ENCODE measurements around the gene GPR176.

Gene GPR176

DNA sequence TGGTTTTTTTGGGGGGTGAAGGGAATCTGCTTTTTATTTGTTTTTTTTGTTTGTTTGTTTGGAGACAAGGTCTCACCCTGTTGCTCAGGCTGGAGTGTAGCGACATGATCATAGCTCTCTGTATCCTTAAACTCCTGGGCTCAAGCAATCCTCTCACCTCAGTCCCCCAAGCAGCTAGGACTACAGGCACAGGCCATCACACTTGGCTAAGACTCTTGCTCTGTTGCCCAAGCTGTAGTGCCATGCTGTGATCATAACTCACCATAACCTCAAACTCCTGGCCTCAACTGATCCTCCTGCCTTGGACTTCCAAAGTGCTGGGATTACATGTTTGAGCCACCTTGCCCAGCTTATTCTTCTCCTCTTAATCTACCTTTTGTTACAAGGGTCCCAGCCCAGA, 31.8 kb downstream of the GPR176 start:
- DNase-seq: no peak

DNA sequence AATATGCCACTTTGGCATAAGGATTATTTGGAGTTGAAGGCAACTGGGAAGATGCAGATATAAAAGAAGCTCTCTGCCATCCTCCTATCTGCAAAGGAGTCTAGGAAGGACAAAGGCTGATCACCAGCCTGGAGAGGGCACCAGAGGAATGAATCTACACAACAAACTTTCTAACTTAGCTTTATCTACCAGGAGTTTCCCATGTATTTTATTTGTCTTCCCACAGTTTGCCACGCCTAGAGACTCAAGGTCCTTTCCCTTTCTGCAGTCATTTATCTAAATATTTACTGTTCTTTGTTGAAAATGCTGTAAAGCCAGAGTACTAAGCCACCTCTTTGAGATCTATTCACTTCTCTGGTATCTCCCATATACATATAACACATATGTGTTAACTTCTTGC, 32.2 kb downstream of the GPR176 start:
- peak; percentile 24 for DNase-seq

DNA sequence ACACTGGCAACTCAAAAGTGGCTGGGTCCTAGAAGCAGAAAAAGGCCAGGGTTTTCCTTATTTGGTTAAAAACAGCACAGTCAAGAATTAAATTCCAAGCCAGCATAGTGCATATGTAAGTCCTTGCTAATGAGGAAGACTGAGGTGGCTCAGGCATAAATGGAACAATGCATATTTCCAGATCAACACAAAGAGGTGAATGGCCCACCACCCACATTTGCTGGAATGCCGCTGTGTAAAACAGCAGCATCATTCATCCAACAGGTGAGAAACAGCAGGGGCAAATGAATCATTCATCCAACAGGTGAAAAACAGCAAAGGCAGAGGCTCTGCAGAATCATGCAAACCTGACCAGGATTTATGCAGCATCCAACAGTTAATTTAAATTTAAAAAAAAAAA, 32.9 kb downstream of the GPR176 start:
- DNase-seq: no peak

DNA sequence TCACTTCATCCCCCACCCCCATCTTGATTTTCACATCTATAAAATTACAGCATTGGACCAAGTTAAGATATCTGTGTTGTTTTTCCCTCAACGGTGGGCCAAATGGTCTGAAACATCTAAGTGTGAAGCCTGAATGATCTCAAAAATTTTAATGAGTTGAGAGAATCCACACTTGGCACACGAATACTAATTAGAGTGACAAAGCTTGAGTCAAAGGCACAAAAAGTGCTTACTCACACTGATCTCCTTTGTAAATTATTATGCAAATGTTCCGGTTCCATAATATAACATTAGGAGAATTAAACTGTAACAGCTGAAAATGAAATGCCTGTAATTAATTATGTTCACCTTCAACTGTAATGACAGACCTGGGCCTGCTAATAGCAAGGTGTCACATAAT, 33.6 kb downstream of the GPR176 start:
- DNase-seq: no peak

DNA sequence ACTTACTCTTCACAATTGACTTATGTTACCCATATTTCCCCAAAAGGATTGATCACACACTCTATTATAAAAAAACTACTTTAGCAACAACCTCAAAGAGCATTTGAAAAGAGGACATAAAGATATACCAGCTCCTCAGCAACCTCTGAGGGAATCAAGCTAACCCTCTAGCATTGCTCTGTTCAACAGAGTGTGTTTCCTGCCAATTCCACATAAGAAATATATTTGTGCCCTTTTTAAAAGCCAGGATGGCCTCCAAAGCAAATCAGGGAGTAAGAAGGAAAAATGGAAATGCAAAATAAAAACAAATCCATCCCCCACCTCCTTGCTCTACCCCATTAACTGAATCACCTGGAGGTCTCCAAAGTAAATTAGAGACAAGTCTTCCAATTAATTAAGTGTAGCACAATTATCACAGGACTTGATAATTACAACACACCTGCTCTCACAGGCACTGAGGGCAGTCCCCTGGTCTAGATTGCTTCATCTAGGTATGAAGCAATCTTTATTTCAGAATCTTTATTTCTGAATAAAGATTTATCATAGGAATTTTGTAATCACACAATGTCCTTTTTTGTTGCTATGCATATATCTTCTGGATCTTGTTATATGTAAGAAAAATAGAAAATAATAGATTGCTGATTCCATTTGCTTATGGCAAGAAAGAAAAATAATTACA, 34.8 kb downstream of the GPR176 start:
- no peak for DNase-seq

DNA sequence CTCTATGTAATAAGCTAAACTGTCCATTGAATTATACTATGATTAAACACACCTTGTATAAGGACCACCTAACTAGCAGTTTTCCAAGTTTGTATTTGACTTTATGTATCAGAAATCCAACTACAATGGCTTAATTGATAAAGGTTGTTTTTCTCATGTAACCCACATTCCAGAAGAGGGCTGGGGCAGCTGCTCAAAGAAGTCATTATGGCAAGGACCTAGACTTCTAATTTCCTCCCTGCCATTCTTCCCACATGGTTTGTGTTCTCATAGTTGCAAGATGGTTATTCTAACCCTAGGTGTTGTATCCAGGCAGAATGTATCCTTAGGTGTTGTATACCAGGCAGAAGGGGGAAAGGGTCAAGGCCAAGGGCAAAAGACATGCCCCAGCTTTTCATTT, 35.7 kb downstream of the GPR176 start:
- no peak for DNase-seq

DNA sequence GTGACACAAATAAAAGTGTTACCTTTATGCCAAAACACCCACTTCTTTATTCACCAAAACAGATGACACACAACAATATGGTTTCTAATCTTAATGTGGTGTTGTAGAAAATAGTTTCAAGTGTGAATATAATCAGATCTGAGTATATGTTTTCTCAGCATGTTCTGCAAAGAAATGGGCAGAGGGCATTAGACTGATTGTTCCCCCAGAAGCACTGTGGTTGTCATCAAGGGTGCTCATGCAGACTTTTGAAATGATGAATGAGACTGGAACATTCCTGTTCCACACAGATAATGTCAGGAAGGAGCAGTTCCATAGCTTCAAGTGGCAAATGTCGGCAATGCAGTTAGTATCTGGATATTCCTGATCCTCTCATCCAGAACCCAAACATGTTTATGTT, 37.5 kb downstream of the GPR176 start:
- no peak for DNase-seq

DNA sequence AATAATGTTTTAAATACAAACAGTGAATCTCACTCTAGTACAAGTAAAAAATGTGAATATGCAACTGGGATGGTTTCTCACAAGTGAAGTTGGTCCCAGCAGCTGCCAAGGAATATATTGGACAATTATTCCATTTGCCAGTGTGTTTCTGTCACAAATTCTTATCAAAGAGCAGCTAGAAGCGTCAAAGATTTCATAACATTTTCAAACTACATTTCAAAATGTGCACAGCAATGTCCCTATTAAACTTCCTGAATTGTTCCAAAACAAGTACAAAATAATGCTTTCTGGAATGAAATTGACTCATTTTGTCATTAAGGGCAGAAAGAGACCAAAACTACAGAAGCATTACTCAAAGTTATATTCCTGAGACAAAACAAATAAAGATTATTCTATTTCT, 38.3 kb downstream of the GPR176 start:
- DNase-seq: no peak

DNA sequence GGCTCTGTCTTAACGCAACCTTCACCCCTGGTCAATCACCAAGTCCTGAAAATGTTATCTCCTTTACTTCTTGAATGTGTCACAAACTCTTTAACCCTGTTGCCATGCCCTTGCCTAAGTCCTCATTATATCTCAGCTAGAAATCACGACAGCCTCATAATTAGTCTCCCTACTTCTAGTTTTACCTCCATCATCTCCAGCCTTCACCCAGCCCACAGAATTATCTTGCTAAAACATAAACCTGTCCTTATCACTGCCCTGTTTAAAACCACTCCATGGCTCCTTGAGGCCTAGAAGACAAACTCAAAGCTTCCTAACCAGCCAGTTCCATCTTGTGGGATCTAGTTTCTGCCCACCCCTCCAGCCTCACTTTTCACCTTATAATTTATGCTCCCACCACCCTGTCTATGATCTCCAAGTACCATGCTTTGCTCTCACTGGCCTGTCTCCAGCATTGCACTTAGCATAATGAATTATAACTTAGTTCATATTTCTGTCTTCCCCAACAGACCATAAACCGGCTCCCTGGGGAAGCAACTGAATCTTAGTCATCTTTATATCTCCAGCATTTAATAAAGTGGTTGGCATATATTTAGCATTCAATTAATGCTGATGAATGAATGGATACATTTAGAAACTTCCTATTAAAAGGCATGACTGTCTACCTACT, 39.2 kb downstream of the GPR176 start:
- DNase-seq: no peak

DNA sequence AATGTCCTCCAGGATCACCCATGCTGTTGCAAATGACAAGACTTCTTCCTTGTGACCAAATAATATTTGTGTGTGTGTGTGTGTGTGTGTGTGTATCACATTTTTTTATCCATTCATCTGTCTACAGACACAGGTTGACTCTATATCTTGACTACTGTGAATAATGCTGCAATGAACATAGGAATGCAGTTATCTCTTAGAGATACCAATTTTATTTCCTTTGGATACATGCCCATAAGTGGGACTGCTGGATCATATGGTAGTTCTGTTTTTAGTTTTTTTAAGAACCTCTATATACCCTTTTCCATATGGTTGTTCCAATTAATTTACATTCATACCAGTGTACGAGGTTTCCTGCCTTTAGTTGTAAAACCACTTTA, 41.7 kb downstream of the GPR176 start:
- DNase-seq: no peak

DNA sequence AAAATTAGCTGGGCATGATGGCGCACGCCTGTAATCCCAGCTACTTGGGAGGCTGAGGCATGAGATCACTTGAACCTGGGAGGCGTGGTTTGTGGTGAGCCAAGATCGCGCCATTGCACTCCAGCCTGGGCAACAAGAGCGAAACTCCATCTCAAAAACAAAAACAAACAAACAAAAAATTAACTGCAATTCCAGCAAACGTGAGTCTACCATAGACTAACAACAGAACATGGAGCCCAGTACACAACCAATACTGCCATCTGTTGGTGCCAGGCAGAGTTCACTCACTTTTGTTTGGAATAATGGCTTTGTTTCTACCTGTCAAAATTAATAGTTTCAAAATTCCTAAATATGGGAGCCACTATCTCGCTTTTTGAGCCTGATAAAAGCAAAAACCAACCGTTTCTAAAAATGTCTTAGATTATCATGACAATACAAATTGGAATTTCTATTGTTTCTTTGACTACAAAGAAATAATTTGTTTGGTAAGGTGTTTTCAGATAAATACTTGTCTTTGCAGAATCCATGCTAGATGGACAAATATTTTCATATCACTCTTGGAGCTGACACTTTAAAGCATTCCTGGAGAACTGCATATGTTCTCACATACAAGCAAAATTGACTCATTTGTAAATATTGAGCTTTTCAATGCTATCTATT, 45.0 kb downstream of the GPR176 start:
- DNase-seq: no peak

DNA sequence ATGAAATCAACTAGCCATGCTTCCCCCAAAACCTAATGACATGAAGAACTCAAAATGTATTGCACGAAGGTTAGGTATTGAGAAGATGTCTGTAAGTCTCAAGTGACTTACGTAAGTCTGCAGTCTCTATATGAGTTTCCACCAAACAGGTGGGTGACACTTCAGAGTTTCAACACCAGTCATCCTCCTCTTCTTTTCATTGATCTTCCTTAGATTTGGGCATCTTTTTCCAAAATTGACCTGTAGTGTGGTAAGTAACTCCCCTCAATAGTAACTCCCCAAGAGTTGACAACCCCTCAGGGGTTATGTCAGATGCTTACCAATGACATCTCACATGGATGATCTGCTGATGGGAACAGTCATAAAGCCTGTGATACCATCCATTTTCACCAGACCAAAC, 46.1 kb downstream of the GPR176 start:
- no peak for DNase-seq

DNA sequence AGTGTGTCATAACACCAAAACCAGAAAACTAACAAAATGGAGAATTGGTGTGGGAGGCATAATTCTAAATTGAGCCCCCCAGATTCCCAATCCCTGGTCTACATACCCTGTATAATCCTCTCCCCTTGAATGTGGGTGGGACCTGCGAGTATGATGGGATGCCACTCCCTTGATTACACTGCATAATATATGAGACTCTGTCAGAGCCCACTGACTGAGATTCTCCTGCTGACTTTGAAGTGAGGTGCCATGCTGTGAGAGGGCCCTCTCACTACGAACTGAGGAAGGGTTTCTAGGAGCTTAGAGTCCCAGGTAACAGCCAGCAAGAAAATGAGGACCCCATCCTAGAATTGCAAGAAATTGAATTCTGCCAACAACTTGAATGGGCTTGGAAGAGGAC, 49.5 kb downstream of the GPR176 start:
- no peak for DNase-seq

DNA sequence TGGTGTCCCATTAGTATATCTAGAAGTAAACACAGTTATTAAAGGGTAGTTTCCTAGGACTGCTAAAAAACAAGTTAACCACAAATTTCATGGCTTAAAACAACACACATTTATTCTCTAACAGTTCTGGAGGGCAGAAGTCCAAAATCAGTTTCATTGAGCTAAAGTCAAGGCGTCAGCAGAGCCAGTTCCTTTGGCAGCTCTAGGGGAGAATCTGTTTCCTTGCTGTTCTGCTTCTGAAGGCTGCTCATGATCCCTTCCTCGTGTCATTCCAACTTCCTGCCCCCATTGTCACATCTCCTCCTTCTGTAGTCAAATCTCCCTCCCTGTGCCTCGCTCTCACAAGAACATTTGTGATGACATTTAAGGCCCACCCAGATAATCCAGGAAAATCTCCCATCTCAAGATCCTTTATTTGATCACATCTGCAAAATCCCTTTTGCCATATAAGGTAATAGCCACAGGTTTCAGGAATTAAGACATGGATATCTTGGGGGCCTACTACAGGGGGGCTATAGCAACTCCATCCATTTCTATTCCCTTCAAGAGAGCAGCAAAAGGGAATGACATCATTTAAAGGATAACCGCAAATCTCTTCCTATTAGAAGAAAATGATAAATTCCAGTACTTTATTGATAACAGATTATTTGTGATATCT, 50.1 kb downstream of the GPR176 start:
- DNase-seq: peak; percentile 24

DNA sequence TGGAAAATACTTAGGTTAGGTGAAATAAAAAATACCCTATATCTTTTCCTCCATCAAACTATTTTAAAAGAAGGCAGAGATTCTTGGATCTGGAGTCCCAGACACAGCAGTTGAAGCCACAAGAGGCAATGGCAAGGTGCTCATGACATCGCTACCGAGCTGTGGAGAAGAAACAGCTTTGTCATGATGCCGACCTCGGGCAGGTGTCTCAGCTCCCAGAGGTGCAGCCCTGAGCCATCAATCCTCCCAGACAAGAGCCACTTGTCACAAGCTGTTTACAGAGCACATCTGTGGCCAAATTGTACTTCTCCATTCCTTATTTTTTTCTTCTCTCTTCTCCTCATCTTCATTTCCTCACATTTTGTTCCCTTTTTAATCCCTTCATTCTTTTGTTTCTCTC, 50.8 kb downstream of the GPR176 start:
- DNase-seq: no peak

DNA sequence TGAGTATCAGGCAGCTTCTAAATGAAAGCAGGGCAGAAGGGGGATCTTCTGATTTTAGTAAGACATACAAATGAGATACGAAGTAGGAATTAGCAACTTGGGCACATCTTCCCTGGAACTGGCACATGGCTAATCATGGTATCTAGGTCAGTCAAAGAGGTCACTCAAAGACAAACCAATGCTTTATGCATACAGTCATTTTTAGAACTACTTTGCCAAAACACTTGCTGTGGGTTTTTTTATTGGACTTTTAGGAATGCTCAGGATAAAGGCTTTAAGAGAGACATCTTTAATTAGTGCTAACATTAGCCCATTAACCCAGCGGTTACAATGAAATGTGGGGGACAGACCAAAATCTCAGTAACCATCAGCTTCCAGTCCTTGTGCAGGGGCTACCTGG, 51.7 kb downstream of the GPR176 start:
- DNase-seq: no peak

DNA sequence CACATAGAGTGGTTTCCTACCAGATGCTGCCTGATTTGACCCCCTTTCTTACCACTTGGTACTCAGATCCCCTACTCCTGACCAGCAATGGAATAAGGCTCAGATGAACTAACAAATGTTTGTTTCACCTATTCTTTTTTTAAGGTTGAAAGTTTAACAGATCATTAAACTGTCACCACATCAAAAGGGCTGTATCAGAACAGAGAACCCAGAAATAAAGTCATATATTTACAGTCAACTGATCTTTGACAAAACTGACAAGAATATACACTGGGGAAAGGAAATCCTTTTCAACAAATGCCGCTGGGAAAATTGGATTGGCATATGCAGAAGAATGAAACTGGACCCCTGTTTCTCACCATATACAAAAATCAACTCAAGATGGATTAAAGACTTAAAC, 56.0 kb downstream of the GPR176 start:
- no peak for DNase-seq

DNA sequence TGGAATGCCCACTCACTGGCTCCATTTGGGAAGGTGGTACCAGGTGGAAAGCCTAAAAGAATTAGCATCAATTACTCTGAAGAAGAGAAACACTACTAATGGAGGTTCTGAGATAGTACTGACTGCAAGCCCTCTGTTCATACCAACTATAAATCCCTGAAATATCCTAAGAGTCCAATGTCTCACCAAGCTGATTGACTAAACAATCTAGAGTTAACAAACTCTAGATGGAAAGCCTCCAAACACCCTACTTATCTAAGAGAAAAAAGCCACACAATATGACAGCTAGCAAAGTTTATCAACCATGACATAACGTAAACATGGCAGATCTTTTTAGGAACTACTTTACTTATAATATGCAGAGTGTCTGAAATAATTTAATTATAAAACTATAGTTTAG, 59.2 kb downstream of the GPR176 start:
- no peak for DNase-seq

DNA sequence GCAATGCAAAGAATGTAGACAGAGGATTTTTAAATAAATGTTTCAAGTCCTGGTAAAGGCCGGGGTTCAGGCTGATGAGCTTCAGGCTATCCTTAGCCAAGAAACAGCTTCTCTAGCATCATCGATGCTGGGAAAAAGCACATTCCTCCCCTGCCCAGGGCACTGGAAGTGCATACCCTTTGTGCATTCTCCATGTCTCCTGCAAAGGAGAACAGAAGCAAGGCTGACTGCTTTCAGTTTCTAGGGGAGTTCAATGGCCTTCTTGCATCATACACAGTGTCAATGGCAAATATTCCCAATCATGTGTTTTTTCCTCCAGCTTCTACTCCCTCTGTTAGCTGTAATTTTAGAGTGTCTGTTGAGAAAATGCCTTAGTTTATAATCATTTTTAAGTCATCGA, 59.9 kb downstream of the GPR176 start:
- no peak for DNase-seq

DNA sequence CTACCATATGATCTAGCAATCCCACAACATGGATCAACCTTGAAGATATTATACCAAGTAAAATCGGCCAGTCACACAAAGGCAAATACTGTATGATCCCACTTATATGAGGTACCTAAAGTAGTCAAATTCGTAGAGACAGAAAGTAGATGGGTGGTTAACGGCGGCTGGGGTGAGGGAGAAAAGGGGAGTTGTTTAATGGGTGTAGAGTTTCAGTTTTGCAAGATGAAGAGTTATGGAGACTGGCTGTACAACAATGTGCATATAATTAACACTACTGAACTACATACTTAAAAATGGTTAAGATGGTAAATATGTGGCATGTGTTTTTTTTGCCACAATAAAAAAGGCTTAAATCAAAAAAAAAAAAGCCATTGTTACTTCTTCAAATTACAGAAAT, 60.4 kb downstream of the GPR176 start:
- DNase-seq: no peak

DNA sequence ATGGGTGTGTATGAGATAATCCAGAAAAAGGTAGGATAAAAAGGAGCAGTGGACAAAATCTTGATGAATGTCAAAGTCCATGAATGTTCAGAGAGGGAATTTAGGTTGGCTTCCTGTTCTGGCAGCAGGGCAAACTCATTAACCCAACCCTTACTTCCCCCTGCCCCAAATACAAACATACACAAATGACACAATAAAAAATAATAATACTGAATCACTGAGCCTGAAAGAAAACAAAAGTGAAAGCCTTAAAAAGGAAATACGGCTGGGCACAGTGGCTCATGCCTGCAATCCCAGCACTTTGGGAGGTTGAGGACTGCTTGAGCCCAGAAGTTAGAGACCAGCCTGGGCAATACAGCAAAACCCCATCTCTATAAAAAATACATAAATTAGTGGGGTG, 62.9 kb downstream of the GPR176 start:
- no peak for DNase-seq

DNA sequence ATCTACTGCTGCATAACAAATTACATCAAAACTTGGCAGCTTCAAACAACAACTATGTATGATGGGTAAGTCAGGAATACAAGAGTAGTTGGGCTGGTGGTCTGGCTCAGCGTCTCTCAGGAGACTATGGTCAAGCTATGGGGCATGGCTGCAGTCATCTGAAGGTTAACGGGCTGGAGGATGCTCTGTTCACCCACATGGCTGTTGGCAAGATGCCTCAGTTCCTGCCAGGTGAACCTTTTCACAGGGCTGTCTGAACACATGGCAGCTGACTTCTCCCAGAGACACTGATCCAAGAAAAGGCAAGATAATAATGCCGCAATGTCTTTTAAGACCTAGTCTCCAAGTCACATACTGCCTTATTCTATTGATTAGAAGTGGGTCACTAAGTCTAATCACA, 63.7 kb downstream of the GPR176 start:
- DNase-seq: no peak

DNA sequence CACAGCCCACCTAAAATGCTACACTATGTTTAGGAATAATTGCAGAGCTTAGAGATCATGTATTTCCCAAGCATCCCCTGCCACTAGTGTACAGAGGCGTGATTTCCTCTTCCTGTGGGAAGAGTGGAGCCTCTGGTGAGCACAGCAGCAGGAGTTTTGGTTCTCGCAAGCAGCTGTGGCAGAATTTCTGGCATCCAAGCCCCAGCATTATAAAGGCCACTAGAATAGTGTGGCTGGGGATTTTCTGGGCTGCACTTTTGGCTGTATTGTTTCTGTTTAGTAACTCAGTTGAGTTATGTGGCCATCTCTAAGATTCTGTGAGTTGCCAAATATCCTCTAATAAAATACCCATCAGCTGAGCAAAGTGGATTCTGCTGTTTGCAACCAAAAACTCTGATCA, 64.7 kb downstream of the GPR176 start:
- peak; percentile 32 for DNase-seq

DNA sequence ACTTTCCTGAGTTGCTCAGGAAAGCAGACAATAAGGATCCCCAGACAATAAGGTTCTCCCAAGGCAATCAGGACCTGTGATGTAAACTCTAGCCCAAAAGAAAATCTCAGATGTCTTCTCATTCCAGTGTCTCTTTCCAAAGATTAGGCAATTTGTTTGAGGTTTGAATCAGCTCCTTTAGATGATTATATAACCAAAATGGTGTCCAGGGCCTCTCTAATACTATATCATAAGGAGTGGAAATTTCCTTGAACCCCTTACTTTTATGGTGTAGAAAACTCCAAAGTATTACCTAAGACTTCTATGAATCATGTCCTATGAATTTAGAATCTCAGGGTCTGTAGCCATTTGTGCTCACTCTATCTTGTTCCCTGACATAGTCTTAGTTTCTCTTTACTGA, 65.9 kb downstream of the GPR176 start:
- no peak for DNase-seq

Measured in right hindlimb (tissue), 1 donor.